ENCODE data around the gene ACOX3.

Gene ACOX3

DNA sequence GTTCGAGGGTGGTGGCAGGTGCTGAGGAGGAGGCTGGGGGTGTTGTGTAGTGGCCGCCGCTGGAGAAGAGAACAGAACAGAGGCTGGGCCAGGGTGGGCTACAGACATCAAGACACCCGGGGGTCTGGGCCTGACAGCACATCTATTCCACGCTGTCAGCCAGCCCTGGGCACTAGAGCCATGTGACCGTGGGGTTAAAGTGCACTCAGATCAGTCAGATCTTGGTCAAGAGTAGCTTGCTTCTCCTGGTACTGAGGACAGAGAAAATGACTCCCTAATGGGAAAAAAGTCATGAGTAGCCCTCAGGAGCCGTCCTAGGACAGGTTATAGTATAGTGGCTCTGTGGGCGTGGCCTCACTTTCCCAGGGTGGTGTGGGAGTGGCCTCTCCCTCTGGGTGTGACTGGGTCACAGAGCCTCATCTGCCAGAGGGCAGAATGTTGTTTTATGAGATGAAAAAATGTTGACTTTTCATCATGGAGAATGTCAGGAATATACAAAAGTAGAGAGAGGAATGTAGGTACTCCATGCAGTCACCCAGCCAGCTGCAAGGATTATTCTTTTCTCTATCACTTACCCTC lies 19.4 kb upstream of the ACOX3 start:
- H3K27me3 ChIP-seq (ENCODE audit: insufficient read depth, low read length, poor library complexity, severe bottlenecking): no peaks in the 10 kb centered on the region
- no peaks in the 10 kb centered on the region for H3K79me2 ChIP-seq (ENCODE audit: insufficient read depth, low read length)
- no peaks in the 10 kb centered on the region for H3K4me1 ChIP-seq (ENCODE audit: insufficient read depth, low read length, poor library complexity, severe bottlenecking)
- H4K20me1 ChIP-seq (ENCODE audit: insufficient read depth, low read length, poor library complexity, severe bottlenecking): no peaks in the 10 kb centered on the region
- no peaks in the 10 kb centered on the region for H3K9me2 ChIP-seq (replicated peaks; ENCODE audit: low read depth, low read length)
- no peaks in the 10 kb centered on the region for H3K9me3 ChIP-seq (ENCODE audit: insufficient read depth, low read depth, low read length)
- TF ChIP-seq, protein P1, sequence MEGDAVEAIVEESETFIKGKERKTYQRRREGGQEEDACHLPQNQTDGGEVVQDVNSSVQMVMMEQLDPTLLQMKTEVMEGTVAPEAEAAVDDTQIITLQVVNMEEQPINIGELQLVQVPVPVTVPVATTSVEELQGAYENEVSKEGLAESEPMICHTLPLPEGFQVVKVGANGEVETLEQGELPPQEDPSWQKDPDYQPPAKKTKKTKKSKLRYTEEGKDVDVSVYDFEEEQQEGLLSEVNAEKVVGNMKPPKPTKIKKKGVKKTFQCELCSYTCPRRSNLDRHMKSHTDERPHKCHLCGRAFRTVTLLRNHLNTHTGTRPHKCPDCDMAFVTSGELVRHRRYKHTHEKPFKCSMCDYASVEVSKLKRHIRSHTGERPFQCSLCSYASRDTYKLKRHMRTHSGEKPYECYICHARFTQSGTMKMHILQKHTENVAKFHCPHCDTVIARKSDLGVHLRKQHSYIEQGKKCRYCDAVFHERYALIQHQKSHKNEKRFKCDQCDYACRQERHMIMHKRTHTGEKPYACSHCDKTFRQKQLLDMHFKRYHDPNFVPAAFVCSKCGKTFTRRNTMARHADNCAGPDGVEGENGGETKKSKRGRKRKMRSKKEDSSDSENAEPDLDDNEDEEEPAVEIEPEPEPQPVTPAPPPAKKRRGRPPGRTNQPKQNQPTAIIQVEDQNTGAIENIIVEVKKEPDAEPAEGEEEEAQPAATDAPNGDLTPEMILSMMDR (conservative IDR thresholded peaks at IDR 0.05; ENCODE audit: low read length): no peak
- no peak for TF ChIP-seq EZH2phosphoT487 (IDR thresholded peaks at IDR 0.05; ENCODE audit: borderline replicate concordance)
- peaks cover 19% of the 10 kb centered on the region; the same call in 1 of the 2 replicates for H3K36me3 ChIP-seq (ENCODE audit: insufficient read depth, low read length)
- H3K9ac ChIP-seq (ENCODE audit: low read depth, low read length, poor library complexity, severe bottlenecking): no peak overlapping the region
- no peaks in the 10 kb centered on the region for H3F3A ChIP-seq (ENCODE audit: low read depth)
- no peak overlapping the region for H3K4me3 ChIP-seq (ENCODE audit: low read length, poor library complexity, severe bottlenecking)
- no peak overlapping the region for H2AFZ ChIP-seq (ENCODE audit: low read length)
- H3K4me2 ChIP-seq (ENCODE audit: low read depth, low read length, poor library complexity, severe bottlenecking): no peak overlapping the region

DNA sequence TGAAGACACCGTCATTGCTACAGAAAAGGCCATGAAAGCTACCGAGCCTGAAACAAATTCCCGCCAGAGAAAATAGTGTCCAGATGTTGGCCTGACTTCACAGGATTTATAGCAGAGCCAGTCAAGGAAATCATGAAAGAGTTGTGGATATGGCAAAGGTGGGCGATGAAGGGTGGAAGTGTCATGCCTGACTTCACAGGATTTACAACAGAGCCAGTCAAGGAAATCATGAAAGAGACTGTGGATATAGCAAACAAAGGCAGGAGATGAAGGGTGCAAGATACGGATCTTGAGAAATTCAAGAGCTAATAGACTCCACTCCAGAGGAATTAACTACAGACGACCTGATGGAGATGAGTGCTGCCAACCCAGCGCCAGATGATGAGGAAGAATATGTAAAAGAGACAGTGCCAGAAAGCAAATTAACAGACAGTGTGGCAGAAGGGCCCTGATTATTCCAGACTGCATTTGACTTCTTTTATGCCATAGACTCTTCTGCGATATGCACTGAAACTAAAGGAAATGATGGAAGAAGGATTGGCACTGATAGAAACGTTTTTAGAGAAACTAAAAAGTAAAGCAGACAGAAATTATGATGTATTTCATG lies 17.2 kb upstream of the ACOX3 start:
- TF ChIP-seq, protein P1 (conservative IDR thresholded peaks at IDR 0.05; ENCODE audit: low read length): no peak
- no peak for TF ChIP-seq EZH2phosphoT487 (IDR thresholded peaks at IDR 0.05; ENCODE audit: borderline replicate concordance)
- Histone ChIP-seq H3K9me3 (ENCODE audit: insufficient read depth, low read depth, low read length) (no peaks in the 10 kb centered on the region), H3K79me2 (ENCODE audit: insufficient read depth, low read length) (no peaks in the 10 kb centered on the region), H3K9ac (ENCODE audit: low read depth, low read length, poor library complexity, severe bottlenecking) (no peak overlapping the region), H3K4me1 (ENCODE audit: insufficient read depth, low read length, poor library complexity, severe bottlenecking) (no peaks in the 10 kb centered on the region), H3F3A (ENCODE audit: low read depth) (no peaks in the 10 kb centered on the region), H3K4me2 (ENCODE audit: low read depth, low read length, poor library complexity, severe bottlenecking) (no peak overlapping the region), H3K27me3 (ENCODE audit: insufficient read depth, low read length, poor library complexity, severe bottlenecking) (no peaks in the 10 kb centered on the region), H2AFZ (ENCODE audit: low read length) (no peak overlapping the region), H4K20me1 (ENCODE audit: insufficient read depth, low read length, poor library complexity, severe bottlenecking) (no peaks in the 10 kb centered on the region), H3K9me2 (replicated peaks; ENCODE audit: low read depth, low read length) (no peaks in the 10 kb centered on the region), H3K4me3 (ENCODE audit: low read length, poor library complexity, severe bottlenecking) (no peak overlapping the region), H3K36me3 (ENCODE audit: insufficient read depth, low read length) (peaks cover 42% of the 10 kb centered on the region; the same call in 1 of the 2 replicates)

DNA sequence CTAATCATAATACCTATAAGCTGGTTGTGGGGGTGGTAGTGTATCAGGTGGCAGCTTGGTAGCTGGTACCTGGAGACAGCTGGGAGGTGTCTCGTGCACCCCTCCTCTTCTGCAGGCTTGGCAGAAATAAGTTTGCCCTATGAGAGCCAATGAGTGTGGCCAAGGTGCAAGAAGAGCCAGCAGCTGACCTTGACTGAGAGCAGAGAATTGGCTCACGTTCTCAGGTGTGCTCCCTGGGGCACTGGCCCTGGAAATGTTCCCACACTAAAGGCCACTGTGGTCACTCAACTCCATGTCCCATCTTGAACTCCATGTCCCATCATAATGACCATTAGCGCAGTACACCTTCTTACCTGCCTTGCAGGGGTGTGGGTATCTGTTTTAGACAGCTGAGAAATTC lies 13.4 kb upstream of the ACOX3 start:
- peaks cover 68% of the 10 kb centered on the region; the same call in 1 of the 2 replicates for H3K36me3 ChIP-seq (ENCODE audit: insufficient read depth, low read length)
- TF ChIP-seq EZH2phosphoT487 (IDR thresholded peaks at IDR 0.05; ENCODE audit: borderline replicate concordance): no peak
- TF ChIP-seq, protein P1 (conservative IDR thresholded peaks at IDR 0.05; ENCODE audit: low read length): no peak
- H3K9ac ChIP-seq (ENCODE audit: low read depth, low read length, poor library complexity, severe bottlenecking): no peak overlapping the region
- H3F3A ChIP-seq (ENCODE audit: low read depth): no peaks in the 10 kb centered on the region
- no peaks in the 10 kb centered on the region for H3K9me2 ChIP-seq (replicated peaks; ENCODE audit: low read depth, low read length)
- no peak overlapping the region for H2AFZ ChIP-seq (ENCODE audit: low read length)
- no peaks in the 10 kb centered on the region for H3K79me2 ChIP-seq (ENCODE audit: insufficient read depth, low read length)
- H3K4me2 ChIP-seq (ENCODE audit: low read depth, low read length, poor library complexity, severe bottlenecking): no peak overlapping the region
- H3K4me3 ChIP-seq (ENCODE audit: low read length, poor library complexity, severe bottlenecking): no peak overlapping the region
- H3K4me1 ChIP-seq (ENCODE audit: insufficient read depth, low read length, poor library complexity, severe bottlenecking): no peaks in the 10 kb centered on the region
- H3K27me3 ChIP-seq (ENCODE audit: insufficient read depth, low read length, poor library complexity, severe bottlenecking): no peaks in the 10 kb centered on the region
- no peaks in the 10 kb centered on the region for H3K9me3 ChIP-seq (ENCODE audit: insufficient read depth, low read depth, low read length)
- no peaks in the 10 kb centered on the region for H4K20me1 ChIP-seq (ENCODE audit: insufficient read depth, low read length, poor library complexity, severe bottlenecking)
